Measurements from ENCODE around the gene ERGIC3.

Gene ERGIC3

DNA sequence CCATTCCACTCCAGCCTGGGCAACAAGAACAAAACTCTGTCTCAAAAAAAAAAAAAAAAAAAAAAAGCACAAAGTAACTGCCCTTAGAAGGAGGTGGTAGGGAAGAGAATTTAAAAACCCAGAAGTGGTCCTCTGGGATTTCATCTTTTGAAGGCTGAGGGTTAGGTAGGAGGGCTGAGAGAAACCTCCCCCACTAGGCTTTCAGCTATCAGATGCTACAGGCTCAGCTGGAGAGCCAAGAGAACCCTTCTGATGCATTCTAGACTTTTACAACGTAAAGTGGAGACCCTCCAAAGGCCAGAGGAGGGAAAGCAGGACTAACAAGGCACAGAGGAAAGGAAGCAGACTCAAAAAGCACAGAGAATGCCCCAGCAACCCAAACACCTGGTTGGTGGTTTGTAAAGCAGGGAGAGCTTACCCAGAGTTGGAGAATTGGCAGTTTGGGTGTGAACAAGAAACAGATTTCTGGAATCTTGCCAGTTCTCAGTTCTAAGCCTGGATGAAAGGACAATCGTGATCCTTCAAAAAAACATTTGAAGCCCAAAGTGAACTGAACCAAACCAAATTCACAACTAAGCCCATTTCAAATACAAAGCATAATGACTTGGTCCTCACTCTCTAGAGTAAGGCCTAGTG is 50.6 kb downstream of the ERGIC3 start:
- no peak overlapping the region for H3K4me3 ChIP-seq (ENCODE audit: low read depth, low read length)
- TF ChIP-seq, protein P1, sequence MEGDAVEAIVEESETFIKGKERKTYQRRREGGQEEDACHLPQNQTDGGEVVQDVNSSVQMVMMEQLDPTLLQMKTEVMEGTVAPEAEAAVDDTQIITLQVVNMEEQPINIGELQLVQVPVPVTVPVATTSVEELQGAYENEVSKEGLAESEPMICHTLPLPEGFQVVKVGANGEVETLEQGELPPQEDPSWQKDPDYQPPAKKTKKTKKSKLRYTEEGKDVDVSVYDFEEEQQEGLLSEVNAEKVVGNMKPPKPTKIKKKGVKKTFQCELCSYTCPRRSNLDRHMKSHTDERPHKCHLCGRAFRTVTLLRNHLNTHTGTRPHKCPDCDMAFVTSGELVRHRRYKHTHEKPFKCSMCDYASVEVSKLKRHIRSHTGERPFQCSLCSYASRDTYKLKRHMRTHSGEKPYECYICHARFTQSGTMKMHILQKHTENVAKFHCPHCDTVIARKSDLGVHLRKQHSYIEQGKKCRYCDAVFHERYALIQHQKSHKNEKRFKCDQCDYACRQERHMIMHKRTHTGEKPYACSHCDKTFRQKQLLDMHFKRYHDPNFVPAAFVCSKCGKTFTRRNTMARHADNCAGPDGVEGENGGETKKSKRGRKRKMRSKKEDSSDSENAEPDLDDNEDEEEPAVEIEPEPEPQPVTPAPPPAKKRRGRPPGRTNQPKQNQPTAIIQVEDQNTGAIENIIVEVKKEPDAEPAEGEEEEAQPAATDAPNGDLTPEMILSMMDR (IDR thresholded peaks at IDR 0.05; ENCODE audit: insufficient read depth, low read depth, low read length, missing control alignments), result no peak
- DNase-seq (ENCODE audit: low read depth), result no peak

DNA sequence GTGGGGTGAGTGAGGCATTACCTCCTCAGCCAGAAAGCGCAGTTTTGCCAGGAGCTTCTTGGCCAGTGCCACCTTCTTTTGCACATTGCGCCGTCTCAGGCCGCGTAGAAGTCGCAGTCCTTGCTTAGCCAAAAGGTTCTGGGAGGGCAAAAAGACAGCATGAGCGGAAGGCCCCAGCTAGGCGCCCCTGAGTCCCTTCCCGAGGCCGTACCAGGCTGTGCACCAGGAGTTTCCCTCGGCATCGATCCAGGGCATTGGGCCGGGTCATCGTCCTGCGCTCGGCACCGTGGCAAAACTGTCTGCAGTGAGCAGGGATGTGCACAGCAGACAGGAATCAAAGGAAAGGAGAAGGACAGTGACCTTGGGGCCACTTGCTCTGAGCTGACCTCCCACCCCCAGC is 53.6 kb downstream of the ERGIC3 start:
- TF ChIP-seq, protein P1 (IDR thresholded peaks at IDR 0.05; ENCODE audit: insufficient read depth, low read depth, low read length, missing control alignments), result no peak

DNA sequence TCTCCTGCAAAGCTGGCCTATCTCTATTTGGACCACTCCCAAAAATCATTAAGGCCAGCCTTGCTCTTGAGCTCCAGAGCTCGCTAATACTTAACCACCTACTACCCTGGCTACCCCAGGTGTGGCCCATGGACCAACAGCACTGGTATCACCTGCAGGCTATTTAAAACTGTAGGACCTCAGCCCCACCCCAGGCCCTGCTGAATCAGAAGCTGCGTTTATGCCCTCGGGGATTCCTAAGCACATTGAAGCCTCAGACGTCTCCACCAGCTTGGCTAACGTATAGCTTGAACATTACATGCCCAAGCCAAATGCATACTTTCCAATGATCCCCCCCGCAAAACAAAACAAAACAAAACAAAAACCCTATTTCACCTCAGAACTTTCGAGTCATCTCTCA is 54.0 kb downstream of the ERGIC3 start:
- no peak overlapping the region for H3K4me3 ChIP-seq (ENCODE audit: low read depth, low read length)
- DNase-seq (ENCODE audit: low read depth), result no peak
- TF ChIP-seq, protein P1 (IDR thresholded peaks at IDR 0.05; ENCODE audit: insufficient read depth, low read depth, low read length, missing control alignments), result no peak

More for the DNA sequence above, 53.6 kb downstream of the ERGIC3 start:
- H3K4me3 ChIP-seq (ENCODE audit: low read depth, low read length), result no peak overlapping the region
- DNase-seq (ENCODE audit: low read depth), result no peak

- H3K4me3 ChIP-seq (ENCODE audit: low read depth, low read length), result no peak overlapping the region
- DNase-seq (ENCODE audit: low read depth), result no peak
- TF ChIP-seq, protein P1 (IDR thresholded peaks at IDR 0.05; ENCODE audit: insufficient read depth, low read depth, low read length, missing control alignments), result no peak
Measured at GRCh38 chr20:35597186-35597585, 55.3 kb downstream of the ERGIC3 start.

- TF ChIP-seq, protein P1 (IDR thresholded peaks at IDR 0.05; ENCODE audit: insufficient read depth, low read depth, low read length, missing control alignments), result no peak
- no peak overlapping the region for H3K4me3 ChIP-seq (ENCODE audit: low read depth, low read length)
- DNase-seq (ENCODE audit: low read depth), result no peak
Measured at GRCh38 chr20:35598476-35598875, 56.6 kb downstream of the ERGIC3 start.

DNA sequence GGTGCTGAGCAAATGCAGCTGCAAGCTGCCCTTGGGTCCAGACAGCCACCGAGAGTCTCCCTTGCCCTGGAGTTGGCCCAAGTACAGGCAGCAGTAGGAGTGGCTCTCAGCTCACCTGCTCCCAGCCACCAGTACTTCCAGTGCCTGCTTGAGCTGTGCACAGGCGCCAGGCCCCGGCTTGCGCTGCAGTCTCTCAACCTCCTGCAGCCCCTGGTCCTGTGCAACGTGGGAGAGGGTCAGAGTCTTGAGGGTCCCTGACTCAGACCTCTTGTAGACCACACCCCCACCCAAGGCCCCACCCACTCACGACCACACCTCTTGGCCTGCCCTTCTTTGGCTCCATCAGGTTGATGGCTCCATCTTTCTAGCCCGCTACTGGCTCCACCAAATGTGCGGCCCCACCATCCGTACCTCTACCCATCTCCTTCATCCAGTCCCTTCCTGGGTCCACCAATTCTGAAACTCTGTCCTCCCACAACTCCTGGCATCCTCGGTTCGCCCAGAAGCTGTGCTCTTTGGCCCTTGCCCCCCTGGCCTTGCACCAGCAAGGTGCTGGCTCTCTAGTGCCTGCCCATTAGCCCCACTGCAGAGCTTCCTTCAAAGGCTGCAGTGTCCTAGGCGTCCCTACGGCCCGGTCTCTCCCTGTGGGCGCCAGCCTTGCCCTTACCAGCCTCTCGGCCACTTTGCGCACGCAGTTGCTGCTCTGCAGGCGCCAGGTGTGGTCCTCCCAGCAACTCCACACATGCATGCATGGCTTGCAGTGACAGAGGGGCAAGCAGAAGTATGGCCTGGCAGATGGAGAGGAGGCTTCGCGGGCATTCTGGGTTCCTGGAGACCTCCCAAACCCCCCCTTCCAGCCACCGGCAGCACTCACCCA is 57.3 kb downstream of the ERGIC3 start:
- TF ChIP-seq, protein P1 (IDR thresholded peaks at IDR 0.05; ENCODE audit: insufficient read depth, low read depth, low read length, missing control alignments), result no peak
- no peak for DNase-seq (ENCODE audit: low read depth)
- H3K4me3 ChIP-seq (ENCODE audit: low read depth, low read length), result no peak overlapping the region
